ENCODE results near the gene GRK5.
A peak's percentile ranks its signal among the peaks of the same experiment; 100 is the strongest.

Gene GRK5

DNA sequence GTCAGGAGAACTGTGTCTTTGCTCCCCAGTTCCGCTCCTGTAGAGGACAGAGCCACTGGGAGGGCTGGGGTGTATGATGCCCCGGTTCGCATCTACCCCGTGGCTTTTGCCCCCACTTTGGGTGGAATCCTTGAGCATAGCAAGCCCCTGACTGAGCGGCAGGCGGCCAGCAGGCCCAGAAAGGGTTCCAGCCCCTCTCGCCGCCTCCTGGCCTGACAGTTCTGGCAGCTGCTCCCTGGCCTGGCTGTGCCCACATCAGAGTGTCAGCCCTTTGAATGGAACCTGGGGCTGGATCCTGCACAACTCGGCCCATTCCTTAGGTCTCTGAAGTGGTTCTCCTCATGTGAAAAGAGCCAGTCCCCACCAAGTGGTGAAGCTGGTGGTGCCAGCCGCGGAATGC is 106.7 kb downstream of the GRK5 start:
- no peak for DNase-seq
- no peak overlapping the region for H3K4me3 ChIP-seq (ENCODE audit: low read depth in 1 of 2, low read length in 2 of 2)
- H3K4me2 ChIP-seq (ENCODE audit: insufficient read depth, low read length), result no peak overlapping the region
- no peaks in the 10 kb centered on the region; the same call in 1 of the 2 replicates for H3K79me2 ChIP-seq (ENCODE audit: insufficient read depth, low read length)
- no peak overlapping the region for H3K27ac ChIP-seq (ENCODE audit: low read length)
- TF ChIP-seq, protein P1, sequence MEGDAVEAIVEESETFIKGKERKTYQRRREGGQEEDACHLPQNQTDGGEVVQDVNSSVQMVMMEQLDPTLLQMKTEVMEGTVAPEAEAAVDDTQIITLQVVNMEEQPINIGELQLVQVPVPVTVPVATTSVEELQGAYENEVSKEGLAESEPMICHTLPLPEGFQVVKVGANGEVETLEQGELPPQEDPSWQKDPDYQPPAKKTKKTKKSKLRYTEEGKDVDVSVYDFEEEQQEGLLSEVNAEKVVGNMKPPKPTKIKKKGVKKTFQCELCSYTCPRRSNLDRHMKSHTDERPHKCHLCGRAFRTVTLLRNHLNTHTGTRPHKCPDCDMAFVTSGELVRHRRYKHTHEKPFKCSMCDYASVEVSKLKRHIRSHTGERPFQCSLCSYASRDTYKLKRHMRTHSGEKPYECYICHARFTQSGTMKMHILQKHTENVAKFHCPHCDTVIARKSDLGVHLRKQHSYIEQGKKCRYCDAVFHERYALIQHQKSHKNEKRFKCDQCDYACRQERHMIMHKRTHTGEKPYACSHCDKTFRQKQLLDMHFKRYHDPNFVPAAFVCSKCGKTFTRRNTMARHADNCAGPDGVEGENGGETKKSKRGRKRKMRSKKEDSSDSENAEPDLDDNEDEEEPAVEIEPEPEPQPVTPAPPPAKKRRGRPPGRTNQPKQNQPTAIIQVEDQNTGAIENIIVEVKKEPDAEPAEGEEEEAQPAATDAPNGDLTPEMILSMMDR (IDR thresholded peaks at IDR 0.05; ENCODE audit: borderline replicate concordance, extremely low read depth, low read length, poor library complexity, severe bottlenecking), result no peak
- TF ChIP-seq EZH2 (IDR thresholded peaks at IDR 0.05; ENCODE audit: borderline replicate concordance, low read depth, low read length, severe bottlenecking), result no peak
- no peak overlapping the region for H3K9ac ChIP-seq (ENCODE audit: low read depth, low read length)
- no peak overlapping the region for H2AFZ ChIP-seq (ENCODE audit: low read depth, low read length)
- H3K9me3 ChIP-seq (ENCODE audit: insufficient read depth, low read length, severe bottlenecking), result no peaks in the 10 kb centered on the region
- H3K27me3 ChIP-seq (ENCODE audit: insufficient read depth, low read length, poor library complexity), result peaks cover 5% of the 10 kb centered on the region
- no peaks in the 10 kb centered on the region for H3K36me3 ChIP-seq (ENCODE audit: insufficient read depth, low read length)
- H3K4me1 ChIP-seq (ENCODE audit: insufficient read depth, low read length), result peaks cover 14% of the 10 kb centered on the region
- peaks cover 91% of the 10 kb centered on the region for H4K20me1 ChIP-seq (ENCODE audit: insufficient read depth, low read length)
- no peak for ATAC-seq (ENCODE audit: insufficient read depth, low read depth)

DNA sequence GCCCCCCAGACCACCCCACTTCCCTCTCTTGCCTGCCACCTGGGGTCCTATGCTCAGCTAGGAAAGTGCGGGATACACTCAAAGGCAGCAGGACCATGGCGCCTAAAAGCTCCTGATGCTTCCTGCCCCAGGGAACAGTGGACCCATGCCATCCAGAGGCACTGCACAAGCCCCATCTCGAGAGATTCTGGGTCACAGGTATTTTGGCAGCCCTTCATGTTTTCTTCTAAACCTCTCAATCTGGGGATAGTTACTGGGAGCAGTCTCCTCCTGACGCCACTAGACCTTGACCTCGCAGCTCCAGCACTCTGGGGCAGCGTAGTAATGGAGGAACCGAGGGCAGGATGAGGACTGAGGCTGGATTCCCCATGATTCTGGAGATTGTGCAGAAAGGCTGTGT is 107.1 kb downstream of the GRK5 start:
- Histone ChIP-seq H3K79me2 (ENCODE audit: insufficient read depth, low read length) (no peaks in the 10 kb centered on the region; the same call in 1 of the 2 replicates), H3K4me3 (ENCODE audit: low read depth in 1 of 2, low read length in 2 of 2) (no peak overlapping the region), H3K27me3 (ENCODE audit: insufficient read depth, low read length, poor library complexity) (peaks cover 2% of the 10 kb centered on the region), H2AFZ (ENCODE audit: low read depth, low read length) (no peak overlapping the region), H3K4me2 (ENCODE audit: insufficient read depth, low read length) (no peak overlapping the region), H3K9ac (ENCODE audit: low read depth, low read length) (no peak overlapping the region), H3K9me3 (ENCODE audit: insufficient read depth, low read length, severe bottlenecking) (no peaks in the 10 kb centered on the region), H3K36me3 (ENCODE audit: insufficient read depth, low read length) (no peaks in the 10 kb centered on the region), H3K27ac (ENCODE audit: low read length) (no peak overlapping the region), H4K20me1 (ENCODE audit: insufficient read depth, low read length) (peaks cover 91% of the 10 kb centered on the region), H3K4me1 (ENCODE audit: insufficient read depth, low read length) (peaks cover 14% of the 10 kb centered on the region)
- ATAC-seq (ENCODE audit: insufficient read depth, low read depth) (no peak), DNase-seq (no peak)
- TF ChIP-seq, protein P1 (IDR thresholded peaks at IDR 0.05; ENCODE audit: borderline replicate concordance, extremely low read depth, low read length, poor library complexity, severe bottlenecking), result no peak
- TF ChIP-seq EZH2 (IDR thresholded peaks at IDR 0.05; ENCODE audit: borderline replicate concordance, low read depth, low read length, severe bottlenecking), result no peak

DNA sequence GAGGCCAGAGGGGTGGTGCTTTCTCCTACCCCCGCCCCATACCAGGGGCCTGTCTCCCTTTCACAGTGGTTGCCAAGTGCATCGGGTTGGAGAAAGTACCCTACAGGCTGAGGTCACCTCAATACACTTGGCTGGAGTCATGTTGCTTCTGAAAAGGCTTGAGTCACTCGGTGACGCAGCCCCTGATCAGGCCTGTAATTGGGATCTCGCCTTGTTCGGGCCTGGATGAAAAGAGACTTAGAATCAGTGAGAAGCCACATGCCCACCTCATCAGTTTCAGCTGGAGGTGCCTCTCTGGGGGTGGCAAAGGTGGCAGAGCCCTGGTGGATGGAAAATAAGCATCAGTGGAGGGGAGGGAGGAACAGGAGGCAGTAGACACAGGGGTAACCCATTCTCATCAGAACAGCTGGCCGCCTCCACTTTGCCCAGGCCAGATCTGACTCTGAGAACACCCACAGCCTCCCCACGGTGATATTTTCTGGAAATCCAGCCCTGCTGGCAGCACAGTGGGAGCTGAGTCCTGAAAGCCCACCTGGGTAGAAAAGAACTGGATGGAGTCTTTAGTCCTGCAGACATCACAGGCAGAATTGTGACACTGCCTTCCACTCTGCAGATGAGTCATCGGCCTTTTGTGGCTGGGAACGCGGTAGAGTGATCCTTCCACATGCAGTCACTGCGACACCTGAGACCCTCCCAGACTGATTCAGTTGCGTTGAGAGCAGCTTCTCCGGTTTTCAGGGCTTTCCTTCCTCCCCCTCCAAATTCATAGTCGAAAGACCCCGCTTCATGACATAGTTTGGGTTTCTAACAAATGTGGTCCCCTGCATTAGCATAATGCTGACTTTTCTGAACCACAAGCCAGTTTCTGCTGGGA is 108.0 kb downstream of the GRK5 start:
- H3K27ac ChIP-seq (ENCODE audit: low read length), result no peak overlapping the region
- no peaks in the 10 kb centered on the region; the same call in 1 of the 2 replicates for H3K79me2 ChIP-seq (ENCODE audit: insufficient read depth, low read length)
- TF ChIP-seq EZH2 (IDR thresholded peaks at IDR 0.05; ENCODE audit: borderline replicate concordance, low read depth, low read length, severe bottlenecking), result no peak
- TF ChIP-seq, protein P1 (IDR thresholded peaks at IDR 0.05; ENCODE audit: borderline replicate concordance, extremely low read depth, low read length, poor library complexity, severe bottlenecking), result no peak
- peaks cover 14% of the 10 kb centered on the region for H3K4me1 ChIP-seq (ENCODE audit: insufficient read depth, low read length)
- no peak overlapping the region for H3K4me3 ChIP-seq (ENCODE audit: low read depth in 1 of 2, low read length in 2 of 2)
- H3K27me3 ChIP-seq (ENCODE audit: insufficient read depth, low read length, poor library complexity), result peaks cover 2% of the 10 kb centered on the region
- DNase-seq (peak; percentile 68), ATAC-seq (ENCODE audit: insufficient read depth, low read depth) (peak; percentile 72)
- no peaks in the 10 kb centered on the region for H3K36me3 ChIP-seq (ENCODE audit: insufficient read depth, low read length)
- H4K20me1 ChIP-seq (ENCODE audit: insufficient read depth, low read length), result peaks cover 92% of the 10 kb centered on the region
- H2AFZ ChIP-seq (ENCODE audit: low read depth, low read length), result no peak overlapping the region
- no peak overlapping the region for H3K9ac ChIP-seq (ENCODE audit: low read depth, low read length)
- H3K9me3 ChIP-seq (ENCODE audit: insufficient read depth, low read length, severe bottlenecking), result no peaks in the 10 kb centered on the region
- no peak overlapping the region for H3K4me2 ChIP-seq (ENCODE audit: insufficient read depth, low read length)
